ENCODE results near the gene TEDC2.

- no peak for TF ChIP-seq SP1 (CRISPR knock-in tag; IDR thresholded peaks at IDR 0.05)
- no peak for TF ChIP-seq CTCF (IDR thresholded peaks at IDR 0.05 in 2 of 3, conservative IDR thresholded peaks at IDR 0.05 in 1 of 3; ENCODE audit: insufficient read depth in 2 of 3, low read depth in 1 of 3, low read length in 3 of 3)
- TF ChIP-seq THRB (CRISPR knock-in tag; conservative IDR thresholded peaks at IDR 0.05): no peak
- no peak for TF ChIP-seq ATF7 (IDR thresholded peaks at IDR 0.05)
- TF ChIP-seq RFX5 (IDR thresholded peaks at IDR 0.05; ENCODE audit: low read depth, low read length): no peak
- TF ChIP-seq KLF16 (IDR thresholded peaks at IDR 0.05): no peak
- TF ChIP-seq SPI1 (IDR thresholded peaks at IDR 0.05; ENCODE audit: borderline replicate concordance, low read depth, low read length): no peak
- TF ChIP-seq TEAD4 (IDR thresholded peaks at IDR 0.05; ENCODE audit: low read length): no peak
- TF ChIP-seq TEAD4 (CRISPR knock-in tag; IDR thresholded peaks at IDR 0.05; ENCODE audit: borderline replicate concordance): no peak
- TF ChIP-seq CHCHD3 (CRISPR knock-in tag; IDR thresholded peaks at IDR 0.05): no peak
- no peak for TF ChIP-seq MYBL2 (IDR thresholded peaks at IDR 0.05; ENCODE audit: low read depth)
- TF ChIP-seq MYBL2 (CRISPR knock-in tag; IDR thresholded peaks at IDR 0.05; ENCODE audit: borderline replicate concordance): no peak
- no peak for TF ChIP-seq POLR2B (IDR thresholded peaks at IDR 0.05; ENCODE audit: low read depth, partially characterized antibody)
- TF ChIP-seq EGR1 (conservative IDR thresholded peaks at IDR 0.05): no peak
Observed at GRCh38 chr16:2482249-2482648, 22.3 kb downstream of the TEDC2 start.

All from K562 (cell line).